ENCODE results near the gene CHRM5. TPM values are rescaled to one million over a fixed set of nuclear protein-coding genes. Genes with fewer than 3 reads are reported as not detected.
"Not testable (repeated sequence)": the region's sequence is repeated elsewhere in the genome, so short reads cannot be mapped to it uniquely, and the experiment has no call there.

CHRM5 gene
- total RNA-seq, 1 donor from 2014 or later: not detected

DNA sequence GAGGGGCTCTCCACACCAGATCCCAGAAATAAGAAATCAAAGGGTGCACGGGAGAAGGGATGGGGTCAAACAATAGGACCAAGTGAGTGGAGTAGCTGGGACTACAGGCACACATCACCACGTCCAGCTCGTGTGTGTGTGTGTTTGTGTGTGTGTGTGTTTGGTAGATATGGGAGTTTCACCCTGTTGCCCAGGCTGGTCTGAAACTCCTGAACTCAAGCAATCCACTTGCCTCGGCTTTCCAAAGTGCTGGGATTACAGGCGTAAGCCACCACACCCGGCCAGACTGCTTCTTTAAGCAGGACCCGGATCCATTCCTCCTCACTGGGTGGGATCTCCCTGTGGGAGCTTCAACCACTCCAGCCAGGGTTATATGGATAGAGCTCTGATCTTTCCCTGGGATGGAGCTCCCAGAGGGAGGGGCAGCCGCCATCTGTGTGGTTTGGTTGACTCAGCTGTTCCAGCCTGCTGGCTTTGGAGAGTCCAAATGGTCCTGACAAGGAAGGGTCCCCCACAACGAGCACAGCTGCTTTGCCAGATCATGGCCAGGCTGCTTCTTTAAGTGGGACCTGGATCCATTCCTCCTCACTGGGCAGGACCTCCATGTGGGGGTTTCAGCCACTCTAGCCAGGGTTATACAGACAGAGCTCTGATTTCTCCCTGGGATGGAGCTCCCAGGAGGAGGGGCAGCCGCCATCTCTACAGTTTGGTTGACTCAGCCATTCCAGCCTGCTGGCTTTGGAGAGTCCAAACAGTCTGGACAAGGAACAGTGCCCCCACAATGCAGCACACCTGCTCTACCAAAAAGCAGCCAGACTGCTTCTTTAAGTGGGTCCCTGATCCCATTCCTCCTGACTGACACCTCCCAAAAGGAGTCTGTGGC lies 79.8 kb downstream of the CHRM5 start:
- Mint-ChIP-seq H3K4me3 (ENCODE audit: low read depth) (no peak overlapping the region), H3K27me3 (no peaks in the 10 kb centered on the region), H3K27ac (no peak overlapping the region), H3K9me3 (ENCODE audit: low read depth) (peaks cover 25% of the 10 kb centered on the region), H3K36me3 (ENCODE audit: insufficient read depth) (peaks cover 9% of the 10 kb centered on the region), H3K4me1 (ENCODE audit: low read depth) (no peaks in the 10 kb centered on the region)
- no peak for DNase-seq (ENCODE audit: low spot score, unreplicated experiment)
- TF ChIP-seq, protein P1, sequence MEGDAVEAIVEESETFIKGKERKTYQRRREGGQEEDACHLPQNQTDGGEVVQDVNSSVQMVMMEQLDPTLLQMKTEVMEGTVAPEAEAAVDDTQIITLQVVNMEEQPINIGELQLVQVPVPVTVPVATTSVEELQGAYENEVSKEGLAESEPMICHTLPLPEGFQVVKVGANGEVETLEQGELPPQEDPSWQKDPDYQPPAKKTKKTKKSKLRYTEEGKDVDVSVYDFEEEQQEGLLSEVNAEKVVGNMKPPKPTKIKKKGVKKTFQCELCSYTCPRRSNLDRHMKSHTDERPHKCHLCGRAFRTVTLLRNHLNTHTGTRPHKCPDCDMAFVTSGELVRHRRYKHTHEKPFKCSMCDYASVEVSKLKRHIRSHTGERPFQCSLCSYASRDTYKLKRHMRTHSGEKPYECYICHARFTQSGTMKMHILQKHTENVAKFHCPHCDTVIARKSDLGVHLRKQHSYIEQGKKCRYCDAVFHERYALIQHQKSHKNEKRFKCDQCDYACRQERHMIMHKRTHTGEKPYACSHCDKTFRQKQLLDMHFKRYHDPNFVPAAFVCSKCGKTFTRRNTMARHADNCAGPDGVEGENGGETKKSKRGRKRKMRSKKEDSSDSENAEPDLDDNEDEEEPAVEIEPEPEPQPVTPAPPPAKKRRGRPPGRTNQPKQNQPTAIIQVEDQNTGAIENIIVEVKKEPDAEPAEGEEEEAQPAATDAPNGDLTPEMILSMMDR (IDR thresholded peaks at IDR 0.05; ENCODE audit: unreplicated experiment): no peak

- DNase-seq (ENCODE audit: low spot score, unreplicated experiment): no peak
These were observed 80.8 kb downstream of the CHRM5 start for GRCh38 chr15:34049112-34049511.

DNA sequence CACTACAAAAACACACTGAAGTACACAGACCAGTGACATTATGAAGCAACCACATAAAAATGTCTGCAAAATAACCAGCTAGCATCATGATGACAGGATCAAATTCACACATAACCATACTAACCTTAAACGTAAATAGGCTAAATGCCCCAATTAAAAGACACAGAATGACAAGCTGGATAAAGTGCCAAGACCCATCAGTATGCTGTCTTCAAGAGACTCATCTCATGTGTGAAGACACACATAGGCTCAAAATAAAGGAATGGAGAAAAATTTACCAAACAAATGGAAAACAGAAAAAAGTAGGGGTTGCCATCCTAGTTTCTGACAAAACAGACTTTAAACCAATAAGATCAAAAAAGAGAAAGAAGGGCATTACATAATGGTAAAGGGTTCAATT lies 82.1 kb downstream of the CHRM5 start:
- not testable (repeated sequence) for H3K4me3 Mint-ChIP-seq (ENCODE audit: low read depth); H3K27me3 Mint-ChIP-seq; H3K27ac Mint-ChIP-seq; H3K36me3 Mint-ChIP-seq (ENCODE audit: insufficient read depth); DNase-seq (ENCODE audit: low spot score, unreplicated experiment); H3K4me1 Mint-ChIP-seq (ENCODE audit: low read depth)
- peaks cover 25% of the 10 kb centered on the region for H3K9me3 Mint-ChIP-seq (ENCODE audit: low read depth)

More at GRCh38 chr15:34049112-34049511, 80.8 kb downstream of the CHRM5 start:
- Mint-ChIP-seq H3K36me3 (ENCODE audit: insufficient read depth) (peaks cover 9% of the 10 kb centered on the region), H3K27ac (no peak overlapping the region), H3K4me3 (ENCODE audit: low read depth) (no peak overlapping the region), H3K27me3 (no peaks in the 10 kb centered on the region), H3K9me3 (ENCODE audit: low read depth) (peaks cover 25% of the 10 kb centered on the region), H3K4me1 (ENCODE audit: low read depth) (no peaks in the 10 kb centered on the region)
- TF ChIP-seq, protein P1 (IDR thresholded peaks at IDR 0.05; ENCODE audit: unreplicated experiment): no peak

DNA sequence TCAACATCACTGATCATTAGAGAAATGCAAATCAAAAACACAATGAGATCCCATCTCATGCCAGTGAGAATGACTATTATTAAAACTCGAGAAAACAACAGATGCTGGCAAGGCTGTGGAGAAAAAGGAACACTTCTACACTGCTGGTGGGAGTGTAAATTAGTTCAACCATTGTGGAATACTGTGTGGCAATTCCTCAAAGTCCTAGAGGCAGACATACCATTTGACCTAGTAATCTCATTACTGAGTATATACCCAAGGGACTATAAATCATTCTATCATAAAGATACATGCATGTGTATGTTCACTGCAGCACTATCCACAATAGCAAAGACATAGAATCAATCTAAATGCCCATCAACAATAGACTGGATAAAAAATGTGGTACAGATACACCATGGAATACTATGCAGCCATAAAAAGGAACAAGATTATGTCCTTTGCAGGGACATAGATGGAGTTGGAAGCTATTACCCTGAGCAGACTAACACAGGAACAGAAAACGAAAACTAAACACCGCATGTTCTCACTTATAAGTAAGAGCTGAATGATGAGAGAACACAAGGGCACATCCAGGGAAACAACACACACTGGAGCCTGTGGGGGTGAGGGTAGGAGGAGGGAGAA lies 85.9 kb downstream of the CHRM5 start:
- H3K27me3 Mint-ChIP-seq: no peaks in the 10 kb centered on the region
- no peak overlapping the region for H3K27ac Mint-ChIP-seq
- TF ChIP-seq, protein P1 (IDR thresholded peaks at IDR 0.05; ENCODE audit: unreplicated experiment): no peak
- H3K4me3 Mint-ChIP-seq (ENCODE audit: low read depth): no peak overlapping the region
- no peaks in the 10 kb centered on the region for H3K4me1 Mint-ChIP-seq (ENCODE audit: low read depth)
- peaks cover 9% of the 10 kb centered on the region for H3K36me3 Mint-ChIP-seq (ENCODE audit: insufficient read depth)
- peaks cover 24% of the 10 kb centered on the region for H3K9me3 Mint-ChIP-seq (ENCODE audit: low read depth)
- no peak for DNase-seq (ENCODE audit: low spot score, unreplicated experiment)

GRCh38 chr15:34055868-34056595 lies 87.7 kb downstream of the CHRM5 start:
- Mint-ChIP-seq H3K27me3 (peaks cover 6% of the 10 kb centered on the region), H3K4me3 (ENCODE audit: low read depth) (no peak overlapping the region), H3K36me3 (ENCODE audit: insufficient read depth) (peaks cover 4% of the 10 kb centered on the region), H3K4me1 (ENCODE audit: low read depth) (no peaks in the 10 kb centered on the region), H3K9me3 (ENCODE audit: low read depth) (peaks cover 12% of the 10 kb centered on the region), H3K27ac (no peak overlapping the region)
- DNase-seq (ENCODE audit: low spot score, unreplicated experiment): no peak
- TF ChIP-seq, protein P1 (IDR thresholded peaks at IDR 0.05; ENCODE audit: unreplicated experiment): no peak

Measured in progenitor cell of endocrine pancreas (in vitro differentiated cells).